ENCODE data around the gene MDN1.

DNA sequence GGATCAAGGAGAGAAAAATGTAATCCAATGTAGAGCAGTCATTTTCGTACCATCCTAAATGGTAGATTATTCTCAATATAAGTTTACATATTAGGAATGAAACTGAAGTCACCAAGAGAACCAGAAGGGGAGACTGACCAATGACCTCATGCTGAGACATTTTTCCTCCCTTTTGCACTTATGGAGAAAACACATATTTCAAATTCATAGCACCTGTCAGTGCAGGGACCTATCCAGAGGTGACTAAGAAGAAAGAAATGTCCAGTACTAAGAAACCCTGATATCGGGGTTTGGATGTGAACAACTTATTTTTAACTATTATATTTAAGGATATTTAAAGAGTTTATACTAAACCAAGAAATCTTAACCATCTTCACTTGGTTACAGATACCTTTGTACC, 164.5 kb downstream of the MDN1 start:
- TF ChIP-seq, protein P1, sequence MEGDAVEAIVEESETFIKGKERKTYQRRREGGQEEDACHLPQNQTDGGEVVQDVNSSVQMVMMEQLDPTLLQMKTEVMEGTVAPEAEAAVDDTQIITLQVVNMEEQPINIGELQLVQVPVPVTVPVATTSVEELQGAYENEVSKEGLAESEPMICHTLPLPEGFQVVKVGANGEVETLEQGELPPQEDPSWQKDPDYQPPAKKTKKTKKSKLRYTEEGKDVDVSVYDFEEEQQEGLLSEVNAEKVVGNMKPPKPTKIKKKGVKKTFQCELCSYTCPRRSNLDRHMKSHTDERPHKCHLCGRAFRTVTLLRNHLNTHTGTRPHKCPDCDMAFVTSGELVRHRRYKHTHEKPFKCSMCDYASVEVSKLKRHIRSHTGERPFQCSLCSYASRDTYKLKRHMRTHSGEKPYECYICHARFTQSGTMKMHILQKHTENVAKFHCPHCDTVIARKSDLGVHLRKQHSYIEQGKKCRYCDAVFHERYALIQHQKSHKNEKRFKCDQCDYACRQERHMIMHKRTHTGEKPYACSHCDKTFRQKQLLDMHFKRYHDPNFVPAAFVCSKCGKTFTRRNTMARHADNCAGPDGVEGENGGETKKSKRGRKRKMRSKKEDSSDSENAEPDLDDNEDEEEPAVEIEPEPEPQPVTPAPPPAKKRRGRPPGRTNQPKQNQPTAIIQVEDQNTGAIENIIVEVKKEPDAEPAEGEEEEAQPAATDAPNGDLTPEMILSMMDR (IDR thresholded peaks at IDR 0.05; ENCODE audit: borderline replicate concordance, extremely low read depth, low read length, poor library complexity, severe bottlenecking) = no peak
- TF ChIP-seq EZH2 (IDR thresholded peaks at IDR 0.05; ENCODE audit: borderline replicate concordance, low read depth, low read length, severe bottlenecking) = no peak

All from DND-41 (cell line).